NOMO-1 treated with DMSO at 0.1 percent for 48 hours (cell line): ENCODE data around the gene ARHGEF18.
"Not testable (repeated sequence)": the region's sequence is repeated elsewhere in the genome, so short reads cannot be mapped to it uniquely, and the experiment has no call there.

Source experiments
- DNase-seq: peaks from one replicate; lab custom pipeline; 2025; ENCODE audit not compliant: unreplicated experiment; lab: John Stamatoyannopoulos, UW

ARHGEF18 gene

DNA sequence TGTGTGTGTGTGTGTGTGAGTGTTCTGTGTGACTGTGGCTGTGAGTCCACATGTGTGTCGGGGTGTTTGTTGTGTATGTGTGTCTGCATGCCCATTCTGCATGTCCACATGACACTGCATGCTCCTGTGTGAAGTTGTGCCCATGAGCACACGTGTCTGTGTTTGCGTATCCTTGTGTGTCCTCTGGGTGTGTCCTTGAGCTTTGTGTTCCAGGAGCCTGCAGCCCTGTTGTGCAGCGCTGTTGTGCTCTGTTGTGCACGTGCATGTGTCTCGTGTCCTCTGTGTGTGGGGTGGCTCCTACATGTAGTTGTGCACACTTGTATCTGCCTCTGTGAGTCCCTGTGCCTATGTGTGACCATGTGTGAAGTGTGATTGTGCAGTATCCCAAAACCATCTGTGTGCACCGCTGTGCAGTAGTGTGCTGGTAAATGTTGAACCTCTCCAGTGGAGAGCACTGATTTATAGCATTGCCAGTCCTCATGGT, 2.2 kb upstream of the ARHGEF18 start:
- no peak for DNase-seq

DNA sequence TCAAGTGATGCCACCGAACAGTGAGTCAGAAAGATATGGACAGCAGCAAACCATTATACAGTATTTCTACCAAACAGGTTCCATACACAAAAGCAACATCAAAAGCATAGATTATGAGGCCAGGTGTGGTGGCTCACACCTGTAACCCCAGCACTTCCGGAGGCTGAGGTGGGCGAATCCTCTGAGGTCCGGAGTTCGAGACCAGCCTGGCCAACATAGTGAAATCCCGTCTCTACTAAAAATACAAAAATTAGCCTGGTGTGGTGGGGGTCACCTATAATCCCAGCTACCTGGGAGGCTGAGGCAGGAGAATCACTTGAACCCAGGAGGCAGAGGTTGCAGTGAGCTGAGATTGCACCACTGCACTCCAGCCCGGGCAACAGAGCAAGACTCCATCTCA, 1.7 kb upstream of the ARHGEF18 start:
- not testable (repeated sequence) for DNase-seq

DNA sequence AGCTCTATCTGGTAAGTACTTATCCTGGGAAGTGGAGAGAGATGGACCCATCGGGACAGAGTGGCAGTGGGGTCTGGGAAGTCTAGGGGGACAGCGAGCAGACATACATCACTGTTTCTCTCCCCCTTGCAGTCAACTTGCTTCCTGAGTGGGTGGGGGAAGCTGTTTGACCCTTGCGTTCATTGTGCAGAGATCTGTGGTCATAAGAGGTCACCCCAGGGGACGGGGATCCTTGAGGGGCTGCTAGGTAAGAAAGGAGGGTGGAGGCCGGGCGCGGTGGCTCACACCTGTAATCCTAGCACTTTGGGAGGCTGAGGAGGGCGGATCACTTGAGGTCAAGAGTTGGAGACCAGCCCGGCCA, 474 bp downstream of the ARHGEF18 start:
- no peak for DNase-seq

DNA sequence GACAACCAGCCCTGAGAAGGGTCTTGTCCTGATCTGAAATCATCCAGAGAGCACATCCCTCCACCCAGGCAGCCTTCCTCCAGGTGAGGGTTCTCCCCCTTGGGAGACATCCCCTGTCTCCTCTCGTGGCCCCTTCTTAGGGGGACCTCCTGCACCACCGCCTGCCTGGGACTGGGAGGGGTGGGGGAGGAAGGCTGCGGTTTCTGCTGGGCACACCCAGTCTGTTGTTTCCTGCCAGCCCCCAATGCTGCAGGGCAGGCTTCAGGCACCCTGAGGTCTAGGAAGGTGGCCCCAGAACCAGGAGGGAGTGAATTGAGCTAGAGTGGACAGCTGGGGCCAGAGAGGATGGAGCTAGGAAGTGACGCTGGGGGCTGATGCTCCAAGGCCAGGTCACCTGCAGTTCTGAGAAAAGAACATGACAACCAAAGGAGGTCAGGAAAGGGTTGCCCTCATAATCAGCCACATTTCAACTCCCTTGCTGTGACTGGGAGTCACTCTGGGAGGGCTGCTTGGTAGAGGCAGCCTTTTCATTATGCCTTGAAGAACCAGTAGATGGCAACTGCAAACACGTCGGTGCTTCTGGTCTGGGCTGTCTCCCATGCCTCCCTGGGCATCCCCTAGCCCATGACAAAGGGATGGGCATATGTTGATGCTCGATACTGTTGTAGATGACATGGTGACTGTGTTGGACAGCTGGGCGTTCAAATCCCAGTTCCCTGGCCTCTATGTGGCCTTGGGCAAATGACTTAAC, 1.4 kb downstream of the ARHGEF18 start:
- DNase-seq, result peak; percentile 45

DNA sequence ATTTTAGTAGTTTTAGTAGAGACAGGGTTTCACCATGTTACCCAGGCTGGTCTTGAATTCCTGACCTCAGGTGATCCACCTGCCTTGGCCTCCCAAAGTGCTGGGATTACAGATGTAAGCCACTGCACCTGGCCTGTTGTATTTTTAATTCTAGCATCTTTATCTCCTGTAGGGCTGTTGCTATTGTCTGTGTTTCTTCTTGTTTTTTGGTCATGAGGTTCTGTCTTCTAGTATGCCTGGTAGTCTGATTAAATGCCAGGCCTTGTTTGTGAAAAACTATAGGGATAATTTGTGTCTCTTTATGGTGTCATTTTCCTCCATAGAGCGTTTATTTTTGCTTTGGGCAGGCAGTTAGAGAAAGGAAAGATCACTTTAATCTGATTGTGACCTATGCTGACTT, 3.1 kb downstream of the ARHGEF18 start:
- no peak for DNase-seq

DNA sequence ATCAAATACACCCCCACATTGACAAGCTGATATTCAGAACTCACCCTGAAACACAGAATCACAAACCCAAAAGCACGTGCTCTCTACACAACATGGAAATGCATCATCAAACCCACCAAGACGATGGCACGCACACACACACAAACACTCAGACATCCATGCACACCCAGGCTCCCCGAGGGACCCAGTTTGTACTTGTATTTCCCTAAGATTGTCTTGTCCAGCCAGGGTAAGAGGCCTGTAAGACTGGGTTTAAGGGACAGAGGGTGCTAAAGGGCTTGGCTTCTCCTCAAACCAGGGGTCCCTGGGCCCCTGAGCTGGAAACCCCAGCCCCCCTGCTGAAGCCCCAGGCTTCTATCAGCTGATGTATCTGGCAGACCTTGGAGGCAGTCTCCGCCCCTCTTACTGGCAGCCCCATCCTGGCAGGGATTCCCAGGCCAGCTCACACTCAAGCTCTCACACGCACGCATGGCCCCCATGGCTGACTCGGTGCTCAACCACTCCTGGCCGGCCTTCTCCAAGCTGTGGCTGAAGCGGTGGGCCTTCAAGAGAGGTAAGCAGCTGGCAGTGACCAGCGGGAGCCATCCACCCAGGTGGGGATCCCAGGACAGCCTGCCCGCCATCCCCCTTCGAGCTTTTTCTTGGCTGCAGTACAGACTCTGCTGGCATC, 6.5 kb downstream of the ARHGEF18 start:
- DNase-seq, result no peak

DNA sequence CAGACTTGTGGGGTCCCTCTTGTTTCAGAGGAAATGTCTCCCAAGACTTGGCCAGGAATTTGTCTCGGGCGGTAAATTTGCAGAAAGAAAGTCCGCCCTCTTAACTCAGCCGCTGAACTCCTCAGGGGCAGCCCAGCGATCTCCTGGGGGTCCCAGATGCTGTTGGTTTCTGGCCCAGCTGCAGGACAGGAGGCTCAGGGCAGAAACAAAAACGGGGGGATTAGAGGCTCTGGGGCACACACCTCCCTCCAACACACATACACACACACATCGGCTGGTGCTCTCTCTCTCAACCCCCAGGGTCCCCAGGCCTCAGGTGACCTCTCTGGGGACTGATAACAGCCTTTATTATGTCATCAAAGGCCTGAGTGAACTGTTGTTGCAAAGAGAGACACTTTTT, 7.1 kb downstream of the ARHGEF18 start:
- DNase-seq, result no peak

DNA sequence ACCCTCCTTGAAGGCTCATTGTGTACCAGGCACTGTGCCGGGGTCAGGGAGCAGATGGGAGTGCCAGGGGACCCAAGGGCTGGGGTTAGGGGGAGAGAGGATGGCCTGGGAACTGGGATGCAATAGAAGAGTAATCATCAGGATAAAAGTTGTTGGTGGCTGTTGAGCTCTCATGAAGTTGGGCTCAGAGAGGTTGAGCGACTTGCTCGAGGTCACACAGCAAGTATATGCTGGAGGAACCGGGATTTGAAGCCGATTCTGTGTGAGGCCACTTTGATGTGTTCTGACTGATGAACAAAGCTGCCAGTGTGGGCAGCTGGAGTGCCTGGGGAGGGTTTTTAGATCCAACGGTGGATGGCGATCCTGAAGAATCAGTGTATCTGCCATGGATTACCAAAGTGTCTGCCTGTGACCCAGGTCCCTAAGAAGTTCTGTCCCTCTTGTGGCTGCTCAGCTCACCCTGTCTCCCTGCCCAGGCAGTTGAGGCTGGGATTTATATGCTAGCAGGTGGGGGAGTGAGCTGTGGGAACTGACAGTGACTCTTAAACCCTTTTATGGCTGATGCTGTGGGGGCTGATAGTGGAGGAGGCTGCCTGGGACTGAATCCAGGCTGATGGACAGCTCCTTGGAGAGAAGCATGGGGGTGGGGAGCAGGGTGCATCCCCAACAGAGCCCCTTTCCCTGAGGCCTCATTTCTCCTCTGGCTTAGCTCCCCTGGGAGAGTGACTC, 8.3 kb downstream of the ARHGEF18 start:
- DNase-seq, result no peak

DNA sequence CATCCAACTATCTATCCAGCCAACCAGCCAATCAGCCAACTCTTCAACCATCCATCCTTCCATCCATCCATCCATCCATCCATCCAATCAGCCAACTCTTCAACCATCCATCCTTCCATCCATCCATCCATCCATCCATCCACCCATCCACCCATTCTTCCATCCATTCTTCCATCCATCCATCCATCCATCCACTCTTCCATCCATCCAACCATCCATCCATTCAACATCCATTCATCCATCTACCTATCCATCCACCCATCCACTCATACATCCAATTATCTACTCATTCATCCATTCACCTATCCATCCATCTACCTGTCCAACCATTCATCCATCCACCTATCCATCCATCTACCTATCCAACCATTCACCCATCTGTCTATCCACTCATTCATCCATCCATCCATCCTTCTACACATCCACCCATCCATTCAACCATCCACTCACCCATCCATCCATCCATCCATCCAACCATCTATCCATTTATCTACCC, 9.4 kb downstream of the ARHGEF18 start:
- DNase-seq, result no peak

DNA sequence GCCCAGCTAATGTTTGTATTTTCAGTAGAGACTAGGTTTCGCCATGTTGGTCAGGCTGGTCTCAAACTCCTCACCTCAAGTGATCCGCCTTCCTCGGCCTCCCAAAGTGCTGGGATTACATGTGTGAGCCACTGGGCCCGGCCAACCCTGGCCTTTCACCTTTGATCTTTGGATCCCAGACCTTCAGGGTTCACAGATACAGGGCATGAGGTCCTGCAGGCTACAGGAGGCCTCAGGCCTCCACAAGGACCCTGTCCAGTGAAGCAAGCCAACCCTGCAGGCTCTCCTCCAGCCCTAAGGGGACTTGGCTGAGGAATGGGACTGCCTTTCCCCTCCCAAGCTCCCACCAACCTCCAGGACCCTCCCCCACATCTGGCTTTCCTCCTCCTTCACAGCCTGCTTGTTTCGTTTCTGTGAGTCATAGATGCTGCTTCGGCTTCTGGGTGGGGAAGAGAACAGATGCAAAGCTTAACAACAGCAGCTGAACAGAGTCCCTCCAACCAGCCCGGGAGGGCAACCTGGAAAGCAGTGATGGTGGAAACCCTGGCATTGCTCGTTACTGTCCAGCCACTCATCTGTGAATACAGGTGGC, 11.8 kb downstream of the ARHGEF18 start:
- no peak for DNase-seq

DNA sequence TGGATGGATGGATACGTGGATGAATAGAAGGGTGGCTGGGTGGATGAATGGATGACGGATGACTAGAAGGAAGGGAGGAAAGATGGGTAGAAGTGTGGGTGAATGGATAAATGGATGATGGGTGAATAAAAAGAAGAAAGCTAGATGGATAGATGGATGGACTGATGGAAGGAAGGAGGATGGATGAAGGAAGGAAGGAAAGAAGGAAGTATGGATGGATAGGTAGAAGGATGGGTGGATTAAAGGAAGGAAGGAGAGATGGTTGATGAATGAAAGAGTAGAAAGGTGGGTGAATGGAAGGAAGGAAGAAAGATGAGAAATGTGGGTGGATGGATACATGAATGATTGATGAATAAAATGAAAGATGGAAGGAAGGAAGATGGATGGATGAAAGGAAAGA, 14.5 kb downstream of the ARHGEF18 start:
- DNase-seq, result no peak

DNA sequence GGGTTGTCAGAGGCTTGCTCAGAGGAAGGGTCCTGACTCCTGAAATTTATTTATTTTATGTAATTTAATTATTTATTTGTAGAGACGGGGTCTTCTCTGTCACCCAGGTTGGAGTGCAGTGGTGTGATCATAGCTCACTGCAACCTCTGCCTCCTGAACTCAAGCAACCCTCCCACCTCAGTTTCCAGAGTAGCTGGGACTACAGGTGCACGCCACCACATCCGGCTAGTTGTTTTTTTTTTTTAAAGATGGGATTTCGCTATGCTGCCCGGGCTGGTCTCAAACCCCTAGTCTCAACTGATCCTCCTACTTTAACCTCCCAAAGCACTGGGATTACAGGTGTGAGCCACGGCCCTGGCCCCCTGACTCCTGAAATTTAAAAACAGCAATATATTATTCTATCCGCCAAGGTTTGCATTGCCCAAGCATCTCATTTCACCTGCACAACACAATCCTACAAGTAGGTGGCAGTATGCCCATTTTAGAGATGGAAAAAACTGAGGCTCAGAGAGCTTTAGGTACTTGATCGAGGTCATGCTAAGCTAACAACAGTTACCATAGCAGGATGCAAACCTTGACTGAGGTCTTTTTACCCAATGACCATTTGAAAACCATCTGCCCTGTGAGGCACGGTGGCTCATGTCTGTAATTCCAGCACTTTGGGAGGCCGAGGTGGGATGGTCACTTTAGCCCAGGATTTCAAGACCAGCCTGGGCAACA, 18.1 kb downstream of the ARHGEF18 start:
- no peak for DNase-seq

DNA sequence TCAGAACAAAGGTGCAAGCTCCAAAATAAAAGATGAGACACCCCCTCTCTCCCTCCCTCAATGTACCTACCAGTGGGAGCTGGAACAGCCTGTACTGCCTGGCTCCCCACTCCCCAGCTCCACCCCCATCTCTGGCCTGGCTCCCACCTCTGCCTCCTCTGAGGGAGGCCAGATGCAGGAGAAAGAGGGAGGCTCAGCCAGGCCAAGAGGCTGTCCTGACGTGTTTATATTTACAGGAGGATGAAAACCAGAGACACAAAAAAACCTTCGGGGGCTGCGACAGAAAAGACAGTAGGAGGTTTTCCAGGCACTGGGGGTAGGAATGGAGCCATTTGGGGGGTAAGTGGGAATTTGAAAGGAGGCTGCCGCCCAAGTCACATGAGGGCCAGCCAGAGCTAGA, 19.7 kb downstream of the ARHGEF18 start:
- no peak for DNase-seq

DNA sequence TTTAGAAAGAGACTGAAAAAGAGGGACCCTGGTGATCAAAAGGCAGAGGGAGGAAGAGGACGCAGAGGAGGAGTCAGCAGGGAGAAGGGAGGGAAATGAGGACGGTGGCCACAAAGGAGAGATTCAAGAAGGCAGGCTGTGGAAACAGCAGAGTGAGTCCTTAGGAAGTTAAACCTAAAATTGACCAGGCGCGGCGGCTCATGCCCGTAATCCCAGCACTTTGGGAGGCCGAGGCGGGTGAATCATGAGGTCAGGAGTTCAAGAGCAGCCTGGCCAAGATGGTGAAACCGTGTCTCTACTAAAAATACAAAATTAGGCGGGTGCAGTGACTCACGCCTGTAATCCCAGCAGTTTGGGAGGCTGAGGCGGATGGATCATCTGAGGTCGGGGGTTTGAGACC, 20.1 kb downstream of the ARHGEF18 start:
- not testable (repeated sequence) for DNase-seq

DNA sequence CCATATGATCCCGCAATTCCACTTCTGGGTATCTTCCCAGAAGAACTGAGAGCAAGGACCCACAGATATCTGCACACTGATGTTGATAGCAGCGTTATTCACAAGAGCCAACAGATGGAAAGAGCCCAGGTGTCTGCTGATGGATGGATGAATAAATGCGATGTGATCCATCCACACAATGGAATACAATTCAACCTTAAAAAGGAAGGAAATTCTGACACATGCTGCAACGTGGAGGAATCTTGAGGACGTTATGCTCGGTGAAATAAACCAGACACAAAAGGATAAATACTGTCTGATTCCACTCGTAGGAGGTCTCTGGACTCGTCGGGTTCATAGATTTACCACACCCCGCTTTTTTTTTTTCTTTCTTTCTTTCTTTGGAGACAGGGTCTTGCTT, 21.8 kb downstream of the ARHGEF18 start:
- DNase-seq, result no peak

DNA sequence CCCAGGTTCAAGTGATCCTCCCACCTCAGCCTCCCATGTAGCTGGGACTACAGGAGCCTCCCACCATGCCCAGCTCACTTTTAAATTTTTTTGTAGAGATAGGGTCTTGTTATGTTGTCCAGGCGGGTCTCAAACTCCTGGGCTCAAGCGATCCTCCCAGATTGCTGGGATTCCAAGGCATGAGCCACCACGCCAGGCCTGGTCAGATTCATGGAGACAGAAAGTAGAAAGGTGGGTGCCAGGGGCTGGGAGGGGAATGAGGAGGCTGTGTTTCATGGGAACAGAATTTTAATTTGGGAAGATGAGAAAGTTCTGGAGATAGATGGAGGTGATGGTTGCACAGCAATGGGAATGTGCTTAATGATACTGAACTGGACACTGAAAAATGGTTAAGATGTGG, 22.3 kb downstream of the ARHGEF18 start:
- no peak for DNase-seq

DNA sequence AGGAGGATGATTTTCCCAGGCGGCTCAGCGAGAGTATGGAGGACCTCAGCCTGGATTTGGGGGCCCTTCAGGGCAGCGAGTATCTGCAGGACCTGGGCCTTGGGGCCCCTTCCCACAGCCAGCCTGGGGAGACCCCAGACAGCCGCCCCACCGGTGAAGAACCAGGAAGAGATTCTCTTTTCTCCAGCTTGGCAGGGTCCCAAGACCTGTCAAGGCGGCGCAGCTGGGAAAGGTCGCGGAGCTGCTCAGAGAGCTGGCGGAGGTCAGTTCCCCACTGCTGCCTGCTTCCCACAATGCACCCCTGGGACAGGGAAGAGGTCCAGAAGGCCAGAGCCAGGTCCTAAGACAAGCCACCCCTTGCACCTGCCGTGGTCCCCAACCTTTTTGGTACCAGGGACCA, 24.1 kb downstream of the ARHGEF18 start:
- DNase-seq, result no peak

DNA sequence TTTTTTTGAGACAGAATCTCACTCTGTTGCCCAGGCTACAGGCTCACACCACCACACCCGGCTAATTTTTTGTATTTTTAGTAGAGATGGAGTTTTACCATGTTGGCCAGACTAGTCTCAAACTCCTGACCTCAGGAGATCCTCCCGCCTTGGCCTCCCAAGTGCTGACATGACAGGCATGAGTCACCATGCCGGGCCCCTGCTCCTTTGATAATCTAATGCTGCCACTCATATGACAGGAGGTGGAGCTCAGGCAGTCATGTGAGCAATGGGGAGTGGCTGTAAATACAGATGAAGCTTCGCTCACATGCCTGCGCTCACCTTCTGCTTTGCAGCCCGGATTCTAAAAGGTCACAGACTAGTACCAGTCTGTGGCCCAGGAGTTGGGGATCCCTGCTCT, 25.1 kb downstream of the ARHGEF18 start:
- DNase-seq, result no peak

DNA sequence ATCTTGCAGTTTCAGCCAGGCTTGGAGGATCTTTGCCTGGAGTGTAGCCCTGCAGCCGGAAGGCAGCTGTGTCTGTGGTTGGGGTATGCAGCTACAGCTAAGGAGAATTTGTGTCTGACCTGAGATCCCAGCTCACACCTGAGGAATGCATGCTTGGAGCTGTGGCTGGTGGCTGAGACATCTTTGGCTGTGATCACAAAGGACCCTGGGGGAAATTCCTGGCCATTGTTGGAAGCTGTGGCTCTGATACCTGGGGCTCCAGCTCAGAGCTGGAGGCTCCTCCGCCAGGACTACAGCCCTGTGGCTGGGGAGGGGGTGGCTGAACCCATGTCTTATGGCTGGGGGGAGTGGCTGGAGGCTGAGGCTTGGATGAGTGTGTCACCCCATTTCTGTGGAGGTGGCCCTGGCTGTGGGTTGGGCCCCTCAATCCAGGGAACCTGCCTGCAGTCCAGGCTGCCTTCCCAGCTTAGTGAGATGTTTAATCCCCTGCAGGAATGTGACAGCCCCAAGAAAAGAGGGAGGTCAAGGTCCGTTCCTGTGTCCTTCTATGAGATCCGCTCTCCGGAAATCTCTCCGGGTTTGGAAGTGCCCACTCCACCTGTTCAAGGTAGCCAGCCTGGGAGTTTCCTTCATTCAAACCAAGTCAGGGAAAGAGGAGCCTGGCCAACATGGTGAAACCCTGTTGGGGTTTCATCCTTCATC, 27.6 kb downstream of the ARHGEF18 start:
- no peak for DNase-seq

DNA sequence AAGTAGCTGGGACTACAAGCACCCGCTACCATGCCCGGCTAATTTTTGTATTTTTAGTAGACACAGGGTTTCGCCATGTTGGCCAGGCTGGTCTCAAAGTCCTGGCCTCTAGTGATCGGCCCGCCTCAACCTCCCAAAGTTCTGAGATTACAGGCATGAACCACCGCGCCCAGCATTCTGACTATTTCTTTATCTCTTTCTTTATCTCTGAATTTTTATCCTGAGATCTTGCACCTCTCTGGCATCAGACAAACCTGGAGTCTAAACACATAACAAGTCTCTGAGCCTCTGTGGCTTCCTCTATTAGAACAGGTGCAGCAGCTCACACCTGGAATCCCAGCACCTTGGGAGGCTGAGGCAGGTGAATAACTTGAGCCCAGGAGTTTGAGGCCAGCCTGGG, 28.5 kb downstream of the ARHGEF18 start:
- DNase-seq, result no peak
